GM12892 (cell line): ENCODE results near the gene BAZ1B.

ENCODE experiments used
- POLR2A ChIP-seq: IDR thresholded peaks from 2 replicates; pipeline ENCODE4 v1.6.1; 2011; ENCODE audit warnings: low read depth, low read length, control low read depth
- POLR2AphosphoS5 ChIP-seq: IDR thresholded peaks from 2 replicates; pipeline ENCODE4 v1.6.1; 2011; ENCODE audit warnings: low read depth, low read length, control low read depth

DNA sequence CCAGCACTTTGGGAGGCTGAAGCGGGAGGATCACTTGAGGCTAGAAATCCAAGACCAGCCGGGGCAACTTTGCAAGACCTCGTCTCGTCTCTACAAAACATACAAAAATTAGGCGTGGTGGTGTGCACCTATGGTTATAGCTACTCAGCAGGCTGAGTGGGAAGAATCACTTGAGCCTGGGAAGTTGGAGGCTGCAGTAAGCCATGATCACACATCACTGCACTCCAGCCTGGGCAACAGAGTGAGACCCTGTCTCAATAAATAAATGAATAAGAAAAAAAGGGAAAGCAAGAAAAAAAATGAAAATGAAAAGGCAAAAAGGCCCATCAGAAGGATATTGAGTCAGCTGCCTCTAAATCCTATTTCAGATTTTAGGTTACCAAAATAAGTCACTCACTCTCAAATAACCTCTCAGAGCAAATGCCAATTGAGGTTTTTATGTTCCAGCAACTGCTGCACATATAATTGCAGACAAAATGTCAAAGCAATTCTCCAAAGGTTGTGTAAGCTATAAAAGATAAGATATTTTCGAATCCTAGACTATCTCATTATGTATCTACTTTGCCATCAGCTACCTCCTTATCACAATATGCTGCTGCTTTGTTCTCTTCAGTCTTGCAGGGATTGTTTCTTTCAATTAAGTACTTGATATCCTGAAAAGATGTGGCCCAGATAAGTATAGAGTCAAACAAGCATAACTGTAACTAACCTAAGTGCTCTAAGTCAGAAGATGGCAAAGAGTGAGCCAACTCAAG, 4.7 kb downstream of the BAZ1B start:
- TF ChIP-seq POLR2A (no peak), POLR2AphosphoS5 (no peak)
